ENCODE results near the gene NELFA.

Gene NELFA

DNA sequence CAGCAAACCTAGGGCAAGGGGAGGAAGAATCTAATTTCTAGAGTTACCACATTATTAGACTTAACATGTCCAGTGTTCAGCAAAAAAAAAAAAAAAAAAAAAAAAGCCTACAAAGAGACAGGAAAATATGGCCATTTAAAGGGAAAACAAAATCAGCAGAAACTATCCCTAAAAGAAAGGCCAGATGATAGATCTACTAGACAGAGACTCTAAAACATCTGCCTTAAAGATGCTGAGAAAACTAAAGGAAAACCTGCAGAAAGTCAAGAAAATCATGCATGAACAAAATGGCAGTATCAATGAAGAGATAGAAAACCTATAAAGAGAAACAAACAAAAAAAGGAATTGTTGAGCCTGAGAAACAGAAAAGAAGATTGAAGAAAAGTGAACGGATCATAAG, 43.8 kb downstream of the NELFA start:
- DNase-seq (ENCODE audit: low spot score), result no peak

- DNase-seq (ENCODE audit: low spot score), result no peak
Observed at GRCh38 chr4:1964443-1964842, 44.3 kb downstream of the NELFA start.

GRCh38 chr4:1962980-1963379, 45.8 kb downstream of the NELFA start:
- no peak for DNase-seq (ENCODE audit: low spot score)

DNA sequence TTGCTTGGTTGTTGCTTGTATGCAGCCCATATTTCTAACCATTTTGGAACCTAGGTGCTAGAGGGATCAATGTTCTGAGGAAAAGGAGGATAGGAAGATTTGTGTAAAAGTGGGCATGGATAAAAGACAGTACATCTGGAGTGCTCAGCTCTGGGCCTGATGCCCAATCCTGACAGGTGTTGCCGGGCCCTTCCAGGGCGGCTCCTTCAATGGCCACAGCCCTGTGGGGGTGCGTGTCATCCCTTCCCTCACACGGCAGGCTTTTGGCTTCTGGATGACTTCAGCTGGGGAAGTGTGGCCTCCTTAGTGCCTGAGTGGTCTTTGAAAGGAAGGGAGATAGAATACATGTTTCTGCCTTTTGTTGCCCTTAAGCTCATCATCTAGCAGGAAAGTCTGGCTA, 47.2 kb downstream of the NELFA start:
- DNase-seq (ENCODE audit: low spot score), result no peak

DNA sequence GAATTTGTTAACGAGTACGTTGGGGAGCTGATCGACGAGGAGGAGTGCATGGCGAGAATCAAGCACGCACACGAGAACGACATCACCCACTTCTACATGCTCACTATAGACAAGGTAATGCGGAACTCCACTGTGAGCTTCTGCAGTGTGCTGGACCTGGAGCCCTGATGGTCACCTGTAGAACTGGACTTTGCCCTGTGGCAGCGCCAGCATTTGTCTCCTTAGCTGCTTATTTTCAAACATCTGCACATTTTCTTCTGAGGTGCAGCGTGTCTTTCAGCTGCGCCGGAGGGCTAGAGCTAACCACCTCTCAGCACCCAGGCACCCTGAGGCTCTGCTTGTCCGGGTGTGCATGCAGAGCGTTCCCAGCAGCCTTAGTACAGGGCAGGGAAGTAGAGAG, 47.7 kb downstream of the NELFA start:
- no peak for DNase-seq (ENCODE audit: low spot score)

DNA sequence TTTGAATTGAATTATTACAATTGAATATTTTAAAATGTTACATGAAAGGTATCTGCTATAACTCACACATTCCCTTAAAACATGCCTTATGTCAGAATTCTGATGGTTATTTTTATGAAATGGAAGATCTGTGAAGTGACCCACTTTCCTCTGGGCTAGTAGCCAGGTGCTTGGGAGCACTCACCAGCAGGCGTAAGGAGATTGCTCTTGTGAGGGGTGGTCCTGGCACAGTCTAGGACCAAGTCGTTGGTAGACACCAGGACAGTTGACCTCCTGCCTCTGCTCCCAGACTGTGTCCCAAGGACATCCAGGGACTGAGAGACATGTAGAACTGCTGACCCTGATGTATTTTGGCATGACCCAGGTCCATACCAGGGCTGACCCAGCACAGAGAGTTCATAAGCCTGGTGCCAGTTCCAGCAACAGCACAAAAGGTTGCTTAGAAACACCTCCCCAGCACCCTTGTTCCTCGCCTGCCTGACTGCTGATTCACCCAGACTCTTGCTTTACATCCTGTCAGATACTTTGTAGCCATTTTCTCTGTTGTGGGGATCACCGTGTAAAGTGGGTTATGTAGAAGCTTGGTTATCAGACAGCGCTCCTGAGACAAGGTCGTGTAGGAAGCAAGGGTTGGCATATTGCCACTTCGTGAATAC, 48.5 kb downstream of the NELFA start:
- no peak for DNase-seq (ENCODE audit: low spot score)

- no peak for DNase-seq (ENCODE audit: low spot score)
Observed at GRCh38 chr4:1959104-1959384, 49.7 kb downstream of the NELFA start.

DNA sequence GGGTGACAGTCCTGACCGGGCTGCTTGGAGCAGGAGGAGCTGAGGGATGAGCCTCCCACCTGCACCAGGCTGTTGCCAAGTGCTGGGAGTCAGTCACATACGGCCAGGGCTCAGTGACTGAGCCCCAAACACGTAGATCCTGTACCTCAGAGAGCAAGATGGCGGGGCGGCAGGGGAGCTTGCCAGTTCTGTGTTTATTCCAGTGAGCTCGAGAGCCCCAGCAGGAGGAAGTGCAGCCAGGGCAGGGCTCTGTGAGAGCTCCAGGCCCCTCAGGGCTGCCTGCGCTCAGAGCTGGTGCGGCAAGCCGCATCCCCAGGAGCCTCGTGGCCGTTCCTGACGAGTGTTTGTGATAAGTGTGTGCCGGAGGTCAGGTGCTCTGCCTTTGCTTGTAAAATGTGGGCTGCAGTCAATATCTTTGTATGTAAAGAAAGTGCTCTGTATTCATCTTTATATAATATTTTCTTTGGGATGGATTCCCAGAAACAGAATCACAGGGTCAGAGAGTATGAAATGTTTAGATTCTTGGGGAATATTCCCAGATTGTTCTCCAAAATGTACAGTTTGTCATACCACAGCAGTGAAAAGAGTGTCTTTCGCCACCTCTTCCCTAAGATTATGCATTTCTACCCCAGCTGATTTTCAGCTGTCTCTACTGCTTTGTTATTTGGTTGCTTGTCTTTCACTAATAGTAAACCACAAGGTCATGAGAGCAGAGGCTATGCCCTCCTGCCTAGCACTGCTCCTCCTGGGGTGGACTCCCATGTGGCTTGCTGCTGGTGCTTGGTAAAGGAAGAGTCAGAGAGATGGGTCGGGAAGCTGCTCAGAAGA, 50.3 kb downstream of the NELFA start:
- no peak for DNase-seq (ENCODE audit: low spot score)

DNA sequence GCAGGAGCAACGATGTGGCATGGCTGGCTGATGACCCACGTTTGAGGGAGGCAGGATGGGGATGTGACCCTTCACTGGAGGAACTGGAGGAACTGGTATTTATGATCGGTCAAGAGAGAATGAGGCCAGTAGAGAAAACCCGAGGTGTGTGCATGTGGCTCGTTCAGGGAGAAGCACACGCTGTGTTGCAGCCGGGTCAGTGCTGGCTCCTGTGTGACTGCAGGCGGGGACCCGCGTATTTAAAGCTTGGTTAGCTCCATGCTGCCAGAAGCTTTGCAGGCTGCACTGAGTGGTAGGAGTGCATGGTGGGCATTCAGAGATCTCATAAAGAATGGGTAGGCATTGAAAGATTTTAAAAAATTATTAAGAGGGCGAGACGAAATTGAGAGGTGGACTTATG, 52.1 kb downstream of the NELFA start:
- DNase-seq (ENCODE audit: low spot score), result no peak

DNA sequence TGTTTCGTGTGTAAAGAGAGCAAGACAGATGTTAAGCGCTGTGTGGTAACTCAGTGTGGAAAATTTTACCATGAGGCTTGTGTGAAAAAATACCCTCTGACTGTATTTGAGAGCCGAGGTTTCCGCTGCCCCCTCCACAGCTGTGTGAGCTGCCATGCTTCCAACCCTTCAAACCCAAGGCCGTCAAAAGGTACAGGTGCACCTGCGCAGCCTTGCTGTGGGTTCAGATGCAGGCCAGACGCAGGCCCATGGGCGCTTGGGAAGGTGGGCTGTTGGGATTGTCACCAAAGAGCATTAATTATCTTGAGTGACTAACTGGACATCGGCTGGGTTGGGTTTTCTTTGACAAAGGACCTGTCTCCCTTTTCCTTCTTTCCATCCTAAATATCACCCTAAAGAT, 55.4 kb downstream of the NELFA start:
- DNase-seq (ENCODE audit: low spot score), result no peak

DNA sequence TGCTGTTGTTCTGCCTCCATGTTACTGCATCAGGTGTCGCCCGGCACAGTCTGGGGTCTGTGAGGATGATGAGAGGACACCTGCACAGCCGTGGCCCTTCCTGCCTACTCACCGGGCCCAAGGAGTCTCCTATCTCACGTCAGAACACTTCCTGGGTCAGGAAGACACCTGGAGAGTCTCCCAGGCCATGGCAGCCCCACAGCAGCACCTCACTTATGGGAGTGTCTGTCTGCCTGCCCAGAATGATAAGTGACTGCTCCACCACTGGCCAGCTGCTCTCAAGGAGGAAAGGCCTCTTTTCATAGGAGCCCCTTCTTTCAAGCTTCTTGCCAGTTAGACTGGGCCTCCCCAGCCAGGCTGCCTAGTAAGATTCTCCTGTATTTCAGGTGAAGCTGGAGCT, 56.1 kb downstream of the NELFA start:
- no peak for DNase-seq (ENCODE audit: low spot score)

- no peak for DNase-seq (ENCODE audit: low spot score)
Observed at GRCh38 chr4:1952058-1952700, 56.6 kb downstream of the NELFA start.

DNA sequence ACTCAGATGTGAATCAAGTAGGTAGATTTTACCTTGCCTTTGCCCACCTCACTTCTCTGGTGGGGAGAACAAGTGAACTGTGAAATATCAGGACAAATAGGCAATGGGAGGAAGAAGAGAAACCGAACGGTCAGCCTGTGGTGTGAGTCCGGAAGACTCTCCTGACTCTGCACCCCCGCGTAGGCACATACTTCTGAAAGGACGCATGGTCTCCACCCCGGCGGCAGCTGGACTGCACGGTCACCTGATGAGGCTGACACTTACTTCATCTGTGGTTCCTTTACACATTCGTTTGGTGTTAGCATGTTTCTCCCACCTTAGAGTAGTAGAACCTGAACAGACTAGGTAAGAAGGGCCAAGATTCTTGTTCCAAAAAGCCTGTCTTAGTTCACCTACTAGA, 58.4 kb downstream of the NELFA start:
- no peak for DNase-seq (ENCODE audit: low spot score)

DNA sequence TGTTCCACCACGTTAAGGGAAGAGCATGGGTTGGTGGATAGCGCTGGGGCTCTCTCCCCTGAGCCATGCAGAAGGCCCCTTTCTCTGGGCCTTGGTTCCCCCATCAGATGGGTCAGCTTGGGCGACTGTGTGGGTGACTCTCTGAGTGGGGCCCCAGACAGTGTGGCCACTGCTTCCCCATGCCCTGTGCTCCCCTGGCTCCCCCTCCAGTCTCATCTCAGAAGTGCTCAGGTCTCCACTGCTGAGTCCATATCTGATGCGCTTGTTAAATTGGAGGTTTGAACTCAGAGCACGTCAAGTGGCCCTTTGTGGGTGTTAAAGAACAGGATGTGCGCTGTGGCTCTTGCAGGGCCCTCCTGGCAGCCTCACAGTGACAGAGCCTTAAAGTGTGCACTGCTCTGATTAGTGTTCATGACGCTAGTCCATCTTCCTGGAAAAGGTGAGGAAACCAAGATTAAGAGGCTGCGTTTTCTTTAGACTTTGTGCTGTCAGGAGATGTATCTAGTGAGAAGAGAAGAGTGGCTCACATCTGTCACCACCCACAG, 59.8 kb downstream of the NELFA start:
- DNase-seq (ENCODE audit: low spot score), result no peak

- DNase-seq (ENCODE audit: low spot score), result no peak
Observed at GRCh38 chr4:1948232-1948631, 60.5 kb downstream of the NELFA start.

DNA sequence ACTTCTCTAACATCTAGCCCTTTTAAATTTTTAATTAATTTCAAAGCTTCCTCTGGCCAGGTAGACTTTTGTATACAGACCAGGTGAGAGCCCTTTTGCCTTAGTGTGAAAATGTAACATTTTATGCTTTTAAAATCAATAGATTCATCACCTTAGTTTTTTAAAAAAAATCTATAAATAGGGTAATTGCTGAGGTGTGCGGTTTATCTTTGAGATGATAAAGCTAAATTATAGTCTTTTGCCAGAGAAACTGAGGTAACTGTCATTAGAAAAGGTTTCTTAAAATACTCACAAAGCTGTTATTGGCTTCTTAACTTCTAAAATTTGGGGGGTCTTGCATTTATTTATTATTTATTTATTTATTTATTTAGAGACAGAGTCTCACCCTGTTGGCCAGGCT, 62.9 kb downstream of the NELFA start:
- DNase-seq (ENCODE audit: low spot score), result no peak

- no peak for DNase-seq (ENCODE audit: low spot score)
Observed at GRCh38 chr4:1945124-1945895, 63.5 kb downstream of the NELFA start.

- no peak for DNase-seq (ENCODE audit: low spot score)
Observed at GRCh38 chr4:1943928-1944327, 64.8 kb downstream of the NELFA start.

DNA sequence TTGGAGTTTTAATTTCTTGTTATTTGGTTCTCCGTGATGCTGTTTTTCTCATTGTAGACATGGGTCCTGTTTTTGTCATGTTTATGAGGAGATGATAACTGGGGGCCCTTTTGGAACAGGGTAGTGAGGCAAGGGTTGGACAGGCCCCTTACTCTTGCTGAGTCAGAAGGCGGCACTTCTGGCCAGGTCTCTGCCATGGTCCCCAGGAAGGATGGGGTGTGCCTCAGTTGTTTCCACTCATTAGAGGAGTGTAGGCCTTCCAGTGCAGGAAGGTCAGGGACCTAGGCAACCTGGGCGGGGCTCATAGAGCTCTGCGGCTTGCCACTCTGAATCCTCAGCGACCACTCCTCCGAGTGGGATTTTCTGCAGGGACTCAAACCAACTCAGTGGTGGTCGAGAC, 68.2 kb downstream of the NELFA start:
- DNase-seq (ENCODE audit: low spot score), result no peak

DNA sequence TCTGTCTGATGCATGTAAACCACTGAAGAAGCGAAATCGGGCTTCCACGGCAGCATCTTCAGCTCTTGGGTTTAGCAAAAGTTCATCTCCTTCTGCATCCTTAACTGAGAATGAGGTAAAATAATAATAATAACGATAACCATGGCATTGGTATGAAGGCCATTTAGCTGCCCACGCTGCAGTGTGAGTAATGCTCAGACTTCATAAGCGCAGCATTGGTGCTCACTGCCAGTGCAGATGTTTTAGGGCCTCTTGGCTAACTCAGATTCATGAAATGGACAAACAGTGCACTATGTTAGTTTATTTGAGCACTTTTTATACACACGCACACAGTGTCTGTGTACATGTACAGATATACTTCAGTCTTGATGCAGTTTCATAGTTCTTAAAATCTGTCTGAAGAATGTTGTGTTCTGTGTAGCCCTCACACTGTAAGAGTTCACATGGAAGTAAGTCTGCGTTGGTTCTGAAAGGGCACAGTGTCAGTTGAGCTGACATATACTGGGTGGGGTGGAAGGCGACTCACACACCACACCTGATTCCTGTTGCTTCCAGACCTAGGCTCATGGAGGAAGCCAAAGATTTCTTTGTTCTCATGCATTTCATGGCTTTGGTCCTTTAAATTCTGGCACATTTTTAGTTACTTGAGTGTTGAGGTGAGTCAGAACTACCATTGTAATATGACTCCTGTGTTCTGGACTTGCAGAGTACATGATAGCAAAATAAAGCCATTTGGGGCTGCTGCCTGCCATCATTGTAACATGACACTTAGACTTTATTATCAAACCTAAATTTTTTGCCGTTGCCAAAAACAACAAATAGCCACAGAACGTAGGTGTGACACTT, 68.9 kb downstream of the NELFA start:
- peak; percentile 67 for DNase-seq (ENCODE audit: low spot score)

DNA sequence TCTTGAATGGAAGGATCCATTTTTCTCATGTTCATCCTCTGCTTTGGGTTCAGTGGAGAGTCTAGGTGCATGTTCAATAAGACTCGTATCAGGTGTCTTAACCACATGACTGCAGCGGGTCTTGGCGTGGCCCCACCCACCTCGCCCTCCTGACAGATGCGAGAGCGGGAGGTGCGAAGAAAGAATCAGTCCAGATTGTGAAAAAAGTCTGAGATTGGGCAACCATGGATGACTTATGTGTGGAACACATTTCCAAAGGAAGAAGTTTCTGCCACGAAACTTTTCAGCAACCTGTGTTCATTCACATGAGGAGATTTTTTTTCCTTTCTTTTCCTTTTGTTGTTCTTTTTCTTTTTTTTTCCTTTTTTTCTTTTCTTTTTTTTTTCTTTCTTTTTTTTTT, 70.7 kb downstream of the NELFA start:
- DNase-seq (ENCODE audit: low spot score), result no peak

DNA sequence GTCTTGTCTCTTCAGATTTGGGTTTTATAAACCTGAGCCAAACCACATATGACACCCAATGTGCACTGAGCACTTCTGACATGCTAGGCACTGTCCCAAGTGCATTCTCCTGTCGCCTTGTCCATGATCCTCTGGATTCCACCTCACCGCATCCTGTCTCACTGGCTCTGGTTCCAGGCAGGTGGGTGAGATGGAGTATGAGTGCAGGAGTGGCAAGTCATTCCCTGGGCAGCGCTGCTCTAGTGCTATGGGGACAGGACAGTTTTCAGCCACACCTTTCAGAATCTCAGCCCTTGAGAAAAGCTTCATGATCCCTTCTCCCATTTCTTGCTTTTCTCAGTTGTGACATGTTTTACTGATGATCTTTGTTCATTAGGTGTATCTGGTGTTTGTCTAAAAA, 71.2 kb downstream of the NELFA start:
- DNase-seq (ENCODE audit: low spot score), result no peak
